Activated CD4-positive, alpha-beta T cell treated with anti-CD3 and anti-CD28 coated beads, Interleukin-2, amount 10 ng/mL, durations not matched to agents 7 days and 5 days (primary cell): ENCODE measurements around the gene SGF29. TPM values are rescaled to one million over a fixed set of nuclear protein-coding genes. Genes with fewer than 3 reads are reported as not detected.
"Not testable (repeated sequence)": the region's sequence is repeated elsewhere in the genome, so short reads cannot be mapped to it uniquely, and the experiment has no call there.

Source experiments
- CTCF ChIA-PET: fragments of 350-600 bp; sonication (Branson Sonifier 250); formaldehyde crosslinking; loops from one replicate; lab custom pipeline; 2021; ENCODE audit warnings: antibody characterized with exemption; lab: Charles Lee
- POLR2A ChIA-PET: fragments of 350-600 bp; sonication (Branson Sonifier 250); formaldehyde crosslinking; loops from one replicate; lab custom pipeline; 2021; ENCODE audit warnings: antibody characterized with exemption; lab: Charles Lee
- DNase-seq: peaks from one replicate; pipeline ENCODE4 v3.0.0-alpha.2; 2020
- H3K27ac Mint-ChIP-seq: one replicate; pipeline ENCODE4 v1.8.0; 2021; ENCODE audit warnings: mild to moderate bottlenecking, moderate library complexity, mixed read lengths
- H3K27me3 Mint-ChIP-seq: one replicate; pipeline ENCODE4 v1.8.0; 2021; ENCODE audit warnings: mixed read lengths
- H3K36me3 Mint-ChIP-seq: one replicate; pipeline ENCODE4 v1.8.0; 2021; ENCODE audit warnings: low read depth, mixed read lengths
- H3K4me1 Mint-ChIP-seq: one replicate; pipeline ENCODE4 v1.8.0; 2021; ENCODE audit warnings: mixed read lengths
- H3K4me3 Mint-ChIP-seq: one replicate; pipeline ENCODE4 v1.8.0; 2021; ENCODE audit warnings: mild to moderate bottlenecking, moderate library complexity, mixed read lengths
- H3K9me3 Mint-ChIP-seq: one replicate; pipeline ENCODE4 v1.8.0; 2021; ENCODE audit warnings: mixed read lengths
- total RNA-seq, 2 experiments: library from RNA; stranded (reverse); gene quantifications; one replicate each; pipeline ENCODE4 v1.2.3, GENCODE V29; 2021

Gene SGF29
- total RNA-seq, 2 experiments from 2014 or later = 49.3 to 60.6 TPM

GRCh38 chr16:28616636-28617035, 62.9 kb downstream of the SGF29 start:
- H3K4me3 Mint-ChIP-seq = no peak overlapping the region
- H3K4me1 Mint-ChIP-seq = peaks cover 4% of the 10 kb centered on the region
- peaks cover 8% of the 10 kb centered on the region for H3K36me3 Mint-ChIP-seq
- no peaks in the 10 kb centered on the region for H3K9me3 Mint-ChIP-seq
- CTCF ChIA-PET = interaction anchor here (0.6 kb wide), 1 partner anchor 9 kb away, joined by 4 read pairs; no protein-coding TSS in a partner anchor
- POLR2A ChIA-PET = no interaction called here
- DNase-seq = no peak
- no peaks in the 10 kb centered on the region for H3K27me3 Mint-ChIP-seq
- no peak overlapping the region for H3K27ac Mint-ChIP-seq

GRCh38 chr16:28617874-28618273, 64.2 kb downstream of the SGF29 start:
- POLR2A ChIA-PET = no interaction called here
- Mint-ChIP-seq H3K27ac (no peak overlapping the region), H3K9me3 (no peaks in the 10 kb centered on the region), H3K4me1 (peaks cover 14% of the 10 kb centered on the region), H3K4me3 (no peak overlapping the region), H3K27me3 (no peaks in the 10 kb centered on the region), H3K36me3 (peaks cover 8% of the 10 kb centered on the region)
- no peak for DNase-seq
- CTCF ChIA-PET = interaction anchor here (1.0 kb wide), 1 partner anchor 14 kb away, joined by 3 read pairs; no protein-coding TSS in a partner anchor

GRCh38 chr16:28620316-28620715, 66.6 kb downstream of the SGF29 start:
- H3K36me3 Mint-ChIP-seq, H3K9me3 Mint-ChIP-seq, POLR2A ChIA-PET, H3K27ac Mint-ChIP-seq, DNase-seq, H3K4me3 Mint-ChIP-seq, H3K27me3 Mint-ChIP-seq: not testable (repeated sequence)
- H3K4me1 Mint-ChIP-seq = peaks cover 19% of the 10 kb centered on the region
- CTCF ChIA-PET = interaction anchor here (1.6 kb wide), 1 partner anchor 9 kb away, joined by 3 read pairs; no protein-coding TSS in a partner anchor

- H3K36me3 Mint-ChIP-seq = peaks cover 8% of the 10 kb centered on the region
- H3K9me3 Mint-ChIP-seq = no peaks in the 10 kb centered on the region
- ChIA-PET POLR2A (no interaction called here), CTCF (interaction anchor here (1.6 kb wide), 1 partner anchor 11 kb away, joined by 3 read pairs; no protein-coding TSS in a partner anchor)
- peaks cover 10% of the 10 kb centered on the region for H3K27me3 Mint-ChIP-seq
- peaks cover 19% of the 10 kb centered on the region for H3K4me1 Mint-ChIP-seq
- H3K27ac Mint-ChIP-seq = peak overlapping the region; percentile 70
- peak overlapping the region; percentile 77 for H3K4me3 Mint-ChIP-seq
- no peak for DNase-seq
Observed at GRCh38 chr16:28621481-28622155, 67.9 kb downstream of the SGF29 start.

GRCh38 chr16:28622532-28623171, 68.9 kb downstream of the SGF29 start:
- H3K27me3 Mint-ChIP-seq = peaks cover 11% of the 10 kb centered on the region
- peak overlapping the region; percentile 77 for H3K4me3 Mint-ChIP-seq
- H3K9me3 Mint-ChIP-seq, H3K36me3 Mint-ChIP-seq, POLR2A ChIA-PET, DNase-seq: not testable (repeated sequence)
- H3K4me1 Mint-ChIP-seq = peaks cover 17% of the 10 kb centered on the region
- CTCF ChIA-PET = interaction anchor here (1.2 kb wide), 1 partner anchor 25 kb away, joined by 3 read pairs; no protein-coding TSS in a partner anchor
- peak overlapping the region; percentile 83 for H3K27ac Mint-ChIP-seq

GRCh38 chr16:28623172-28623711, 69.5 kb downstream of the SGF29 start:
- ChIA-PET CTCF (interaction anchor here (1.2 kb wide), 1 partner anchor 25 kb away, joined by 3 read pairs; no protein-coding TSS in a partner anchor), POLR2A (no interaction called here)
- Mint-ChIP-seq H3K27ac (peak overlapping the region; percentile 83), H3K36me3 (peaks cover 8% of the 10 kb centered on the region), H3K4me1 (peaks cover 17% of the 10 kb centered on the region), H3K9me3 (no peaks in the 10 kb centered on the region), H3K27me3 (peaks cover 11% of the 10 kb centered on the region), H3K4me3 (peak overlapping the region; percentile 77)
- DNase-seq = peak; percentile 70

- H3K9me3 Mint-ChIP-seq, POLR2A ChIA-PET, H3K4me1 Mint-ChIP-seq, H3K27ac Mint-ChIP-seq, H3K36me3 Mint-ChIP-seq, CTCF ChIA-PET, DNase-seq, H3K4me3 Mint-ChIP-seq: not testable (repeated sequence)
- H3K27me3 Mint-ChIP-seq = peaks cover 13% of the 10 kb centered on the region
Observed at GRCh38 chr16:28630905-28631304, 77.2 kb downstream of the SGF29 start.

- H3K4me3 Mint-ChIP-seq, CTCF ChIA-PET: not testable (repeated sequence)
Observed at GRCh38 chr16:28636093-28636823, 82.5 kb downstream of the SGF29 start.

GRCh38 chr16:28637765-28638164, 84.0 kb downstream of the SGF29 start, which contains the start of gene NPIPB8:
TSS of gene NPIPB8 (plus strand) at chr16:28638065. CDS start at chr16:28638361, 296 bp downstream.
- POLR2A ChIA-PET, DNase-seq, H3K27me3 Mint-ChIP-seq: not testable (repeated sequence)

More at GRCh38 chr16:28636093-28636823, 82.5 kb downstream of the SGF29 start:
- H3K9me3 Mint-ChIP-seq, POLR2A ChIA-PET, H3K27ac Mint-ChIP-seq, H3K27me3 Mint-ChIP-seq, H3K36me3 Mint-ChIP-seq, DNase-seq, H3K4me1 Mint-ChIP-seq: not testable (repeated sequence)

GRCh38 chr16:28638359-28638758, 84.6 kb downstream of the SGF29 start:
- H3K4me1 Mint-ChIP-seq, POLR2A ChIA-PET, H3K9me3 Mint-ChIP-seq, CTCF ChIA-PET, H3K36me3 Mint-ChIP-seq, H3K27ac Mint-ChIP-seq, H3K27me3 Mint-ChIP-seq, H3K4me3 Mint-ChIP-seq, DNase-seq: not testable (repeated sequence)

More at GRCh38 chr16:28637765-28638164, 84.0 kb downstream of the SGF29 start, which contains the start of gene NPIPB8:
- H3K4me1 Mint-ChIP-seq, H3K4me3 Mint-ChIP-seq, H3K36me3 Mint-ChIP-seq, CTCF ChIA-PET, H3K9me3 Mint-ChIP-seq, H3K27ac Mint-ChIP-seq: not testable (repeated sequence)

- POLR2A ChIA-PET, DNase-seq, H3K27ac Mint-ChIP-seq, H3K9me3 Mint-ChIP-seq, H3K27me3 Mint-ChIP-seq, H3K36me3 Mint-ChIP-seq, H3K4me1 Mint-ChIP-seq, H3K4me3 Mint-ChIP-seq: not testable (repeated sequence)
- CTCF ChIA-PET = interaction anchor here (0.7 kb wide), 1 partner anchor 283 kb away, joined by 3 read pairs; no protein-coding TSS in a partner anchor
Observed at GRCh38 chr16:28639959-28640358, 86.2 kb downstream of the SGF29 start.
